Activated CD8-positive, alpha-beta T cell treated with anti-CD3 and anti-CD28 coated beads, Interleukin-2, amount 10 ng/mL, durations not matched to agents 7 days and 5 days (primary cell): ENCODE measurements around the gene INVS. TPM values are rescaled to one million over a fixed set of nuclear protein-coding genes. Genes with fewer than 3 reads are reported as not detected.

Source experiments
- ATAC-seq: fragments of 150-1000 bp; cut with Tn5 transposase; one replicate; pipeline ENCODE4 v1.10.0; 2021; ENCODE audit warnings: moderate library complexity
- CTCF ChIA-PET: fragments of 350-600 bp; sonication (Branson Sonifier 250); formaldehyde crosslinking; loops from one replicate; lab custom pipeline; 2021; ENCODE audit warnings: antibody characterized with exemption; lab: Charles Lee
- POLR2A ChIA-PET: fragments of 350-600 bp; sonication (Branson Sonifier 250); formaldehyde crosslinking; loops from one replicate; lab custom pipeline; 2021; ENCODE audit warnings: antibody characterized with exemption; lab: Charles Lee
- DNase-seq: peaks from one replicate; pipeline ENCODE4 v3.0.0-alpha.2; 2020
- H3K27ac Mint-ChIP-seq: one replicate; pipeline ENCODE4 v1.8.0; 2021; ENCODE audit warnings: mild to moderate bottlenecking, mixed read lengths
- H3K27me3 Mint-ChIP-seq: one replicate; pipeline ENCODE4 v1.8.0; 2021; ENCODE audit warnings: low read depth, mixed read lengths
- H3K36me3 Mint-ChIP-seq: one replicate; pipeline ENCODE4 v1.8.0; 2021; ENCODE audit warnings: low read depth, mixed read lengths
- H3K4me1 Mint-ChIP-seq: one replicate; pipeline ENCODE4 v1.8.0; 2021; ENCODE audit warnings: low read depth, mixed read lengths
- H3K4me3 Mint-ChIP-seq: one replicate; pipeline ENCODE4 v1.8.0; 2021; ENCODE audit warnings: mild to moderate bottlenecking, mixed read lengths
- H3K9me3 Mint-ChIP-seq: one replicate; pipeline ENCODE4 v1.8.0; 2022; ENCODE audit warnings: mixed read lengths; ENCODE audit not compliant: insufficient read depth
- total RNA-seq, 2 experiments: library from RNA; stranded (reverse); gene quantifications; one replicate each; pipeline ENCODE4 v1.2.3, GENCODE V29; 2021

The INVS gene
- total RNA-seq, 2 experiments from 2014 or later, result 19.8 to 21.8 TPM

DNA sequence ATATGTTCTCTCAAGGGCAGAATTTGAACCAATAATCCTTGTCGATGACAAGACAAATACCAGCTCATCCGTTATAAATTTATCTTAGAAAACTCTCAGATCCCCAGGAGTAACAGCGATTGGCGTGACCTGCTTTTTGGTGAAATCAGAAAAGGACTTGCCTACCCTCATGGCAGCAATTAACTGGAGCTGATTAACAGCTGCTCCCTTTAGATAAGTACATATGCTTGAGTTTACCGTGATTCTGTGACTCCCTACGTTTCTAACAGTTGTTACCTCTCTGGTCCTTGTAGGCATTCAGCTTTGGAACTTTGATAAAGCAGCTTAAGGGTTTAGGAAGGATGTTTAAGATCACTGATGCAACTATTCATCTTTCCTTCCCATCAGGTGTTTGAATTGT, 2.6 kb downstream of the INVS start:
- POLR2A ChIA-PET, result no interaction called here
- H3K9me3 Mint-ChIP-seq, result no peaks in the 10 kb centered on the region
- no peak for DNase-seq
- peaks cover 12% of the 10 kb centered on the region for H3K36me3 Mint-ChIP-seq
- no peak overlapping the region for H3K27ac Mint-ChIP-seq
- CTCF ChIA-PET, result interaction anchor here (0.8 to 2.0 kb wide), 3 partner anchors 9 to 118 kb away, joined by 3 to 8 read pairs (median 3); no protein-coding TSS in a partner anchor
- H3K27me3 Mint-ChIP-seq, result no peaks in the 10 kb centered on the region
- H3K4me1 Mint-ChIP-seq, result peaks cover 18% of the 10 kb centered on the region
- no peak overlapping the region for H3K4me3 Mint-ChIP-seq
- no peak for ATAC-seq

DNA sequence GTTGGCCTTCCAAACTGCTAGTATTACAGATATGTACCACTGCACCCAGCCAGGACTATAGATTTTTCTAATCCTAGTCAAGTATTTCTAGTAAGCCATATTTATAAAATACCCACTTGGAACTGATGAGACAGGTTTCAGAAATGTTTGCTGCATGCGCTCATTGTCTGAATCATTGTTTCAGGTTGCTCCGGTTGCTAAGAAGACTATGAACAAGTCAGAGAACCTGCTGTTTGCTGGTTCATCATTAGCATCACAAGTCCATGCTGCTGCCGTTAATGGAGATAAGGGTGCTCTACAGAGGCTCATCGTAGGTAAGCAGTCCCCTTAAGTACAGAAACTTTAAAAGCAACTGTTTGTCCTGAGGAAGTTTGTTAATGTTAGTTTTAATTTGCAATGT, 5.3 kb downstream of the INVS start:
- Mint-ChIP-seq H3K27ac (no peak overlapping the region), H3K36me3 (peaks cover 14% of the 10 kb centered on the region), H3K9me3 (no peaks in the 10 kb centered on the region), H3K27me3 (no peaks in the 10 kb centered on the region), H3K4me3 (no peak overlapping the region), H3K4me1 (peaks cover 6% of the 10 kb centered on the region)
- no peak for DNase-seq
- ChIA-PET POLR2A (no interaction called here), CTCF (no interaction called here)
- no peak for ATAC-seq

DNA sequence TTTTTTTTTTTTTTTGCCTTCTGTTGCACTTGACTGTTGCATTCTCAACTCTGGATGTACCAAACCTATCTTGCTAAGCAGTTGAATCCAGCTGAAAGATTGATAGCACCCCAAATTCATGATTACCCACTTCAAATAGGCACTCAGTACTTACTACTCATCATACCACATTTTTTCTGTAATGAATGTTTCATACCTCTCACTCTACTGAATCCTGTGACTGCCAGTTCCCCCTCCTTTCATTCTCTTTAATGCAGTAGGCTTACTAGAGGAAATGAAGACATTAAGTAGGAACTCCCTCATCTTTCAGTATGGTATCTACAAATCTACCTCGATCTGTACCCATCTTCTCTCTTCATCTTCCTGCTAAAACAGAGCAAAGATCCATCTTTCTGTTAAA, 6.8 kb downstream of the INVS start:
- DNase-seq (no peak), ATAC-seq (no peak)
- H3K27ac Mint-ChIP-seq, result no peak overlapping the region
- H3K9me3 Mint-ChIP-seq, result no peaks in the 10 kb centered on the region
- no peak overlapping the region for H3K4me3 Mint-ChIP-seq
- no peaks in the 10 kb centered on the region for H3K4me1 Mint-ChIP-seq
- H3K36me3 Mint-ChIP-seq, result peaks cover 14% of the 10 kb centered on the region
- no peaks in the 10 kb centered on the region for H3K27me3 Mint-ChIP-seq
- POLR2A ChIA-PET, result no interaction called here
- CTCF ChIA-PET, result no interaction called here

DNA sequence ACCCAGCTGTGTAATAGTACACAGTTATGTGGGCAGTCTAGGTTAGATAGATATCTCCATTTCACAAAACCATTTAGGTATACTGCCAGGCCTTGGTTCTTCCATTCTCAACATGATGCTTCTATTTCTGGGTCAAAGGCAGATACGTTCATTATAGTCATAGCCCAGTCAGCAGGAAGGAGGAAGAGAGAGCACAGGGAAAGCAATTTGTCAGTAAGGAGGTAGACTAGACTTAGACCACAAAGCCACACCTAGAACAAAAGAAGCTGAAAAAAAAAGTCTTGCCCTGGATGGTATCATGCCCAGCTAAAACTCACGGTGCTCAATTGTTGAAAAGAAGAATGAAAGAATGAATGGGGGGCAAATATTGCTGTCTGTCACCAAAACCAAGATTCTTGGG, 7.6 kb downstream of the INVS start:
- DNase-seq (no peak), ATAC-seq (no peak)
- Mint-ChIP-seq H3K4me3 (no peak overlapping the region), H3K9me3 (no peaks in the 10 kb centered on the region), H3K36me3 (peaks cover 12% of the 10 kb centered on the region), H3K27me3 (no peaks in the 10 kb centered on the region), H3K4me1 (no peaks in the 10 kb centered on the region), H3K27ac (no peak overlapping the region)
- ChIA-PET CTCF (interaction anchor here (0.9 kb wide), 1 partner anchor 8 kb away, joined by 3 read pairs; no protein-coding TSS in a partner anchor), POLR2A (no interaction called here)

DNA sequence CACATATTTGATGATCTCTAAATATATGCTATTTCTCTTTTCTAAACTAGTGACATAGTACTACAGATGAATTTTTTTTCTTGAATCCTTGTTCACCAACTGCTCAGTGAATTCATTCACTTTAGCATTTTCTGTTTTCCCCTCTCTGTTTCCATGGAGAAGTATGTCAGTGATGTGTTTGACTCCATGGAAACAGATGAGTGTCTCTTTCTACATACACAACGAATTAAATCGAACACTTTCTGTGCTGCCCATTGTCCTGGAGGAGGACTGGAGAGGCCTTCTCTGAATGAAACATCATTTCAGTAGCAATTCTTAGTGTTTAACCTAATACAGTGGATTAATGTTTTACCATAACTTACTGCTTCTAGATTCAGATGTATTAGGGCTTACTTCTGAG, 9.5 kb downstream of the INVS start:
- DNase-seq, result no peak
- ChIA-PET POLR2A (no interaction called here), CTCF (no interaction called here)
- Mint-ChIP-seq H3K4me1 (no peaks in the 10 kb centered on the region), H3K9me3 (no peaks in the 10 kb centered on the region), H3K4me3 (no peak overlapping the region), H3K27me3 (no peaks in the 10 kb centered on the region), H3K27ac (no peak overlapping the region), H3K36me3 (peaks cover 14% of the 10 kb centered on the region)
- no peak for ATAC-seq

DNA sequence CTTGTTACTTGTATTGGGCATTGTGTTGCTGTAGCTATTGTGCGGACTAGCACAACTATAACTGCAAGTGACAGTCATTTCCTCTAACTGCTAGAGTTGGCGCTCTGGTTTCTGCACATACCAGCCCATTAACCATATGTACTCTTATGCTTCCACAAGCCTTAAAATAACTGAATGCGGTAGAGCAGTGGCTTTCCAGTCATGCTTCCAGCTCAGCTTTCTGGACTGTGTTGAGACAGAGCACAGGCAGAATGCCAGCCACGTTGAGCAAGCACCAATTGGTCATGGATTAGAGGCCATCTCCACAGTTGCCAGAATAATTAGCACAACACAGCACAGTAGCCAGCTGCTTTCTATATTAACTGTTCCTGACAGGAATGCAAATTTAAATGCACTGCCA, 12.2 kb downstream of the INVS start:
- ChIA-PET POLR2A (no interaction called here), CTCF (interaction anchor here (2.8 kb wide), 1 partner anchor 10 kb away, joined by 8 read pairs; no protein-coding TSS in a partner anchor)
- Mint-ChIP-seq H3K4me1 (peaks cover 2% of the 10 kb centered on the region), H3K9me3 (no peaks in the 10 kb centered on the region), H3K36me3 (peaks cover 13% of the 10 kb centered on the region), H3K4me3 (no peak overlapping the region), H3K27ac (no peak overlapping the region), H3K27me3 (no peaks in the 10 kb centered on the region)
- DNase-seq (no peak), ATAC-seq (no peak)

DNA sequence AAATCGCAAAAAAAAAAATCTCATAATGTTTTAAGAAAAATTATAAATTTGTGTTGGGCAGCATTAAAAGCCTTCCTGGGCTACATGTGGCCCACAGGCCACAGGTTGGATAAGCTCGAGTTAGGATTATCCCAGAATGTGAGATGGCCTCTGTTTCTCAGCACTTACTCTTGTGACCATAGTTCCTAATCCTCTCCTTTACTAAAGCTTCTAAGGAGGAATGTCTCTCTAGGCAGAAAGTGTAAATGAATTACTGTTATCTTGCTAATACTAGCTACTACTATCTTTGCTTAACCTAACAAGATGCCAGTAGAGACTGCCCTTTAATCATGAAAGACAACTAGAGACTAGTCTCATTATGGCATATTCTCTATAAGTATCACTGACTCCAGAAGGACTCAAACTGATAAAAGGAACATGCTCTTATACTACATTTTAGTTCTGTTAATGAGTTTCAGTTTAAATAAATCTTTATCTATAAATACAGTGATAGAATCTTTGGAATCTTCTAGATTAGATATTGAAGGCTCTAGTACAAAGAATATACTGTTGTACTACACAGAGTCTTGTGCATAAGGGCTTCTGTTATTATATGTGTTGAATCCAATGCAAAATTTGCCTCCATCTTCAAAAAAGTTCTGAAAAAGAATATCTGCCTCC, 13.8 kb downstream of the INVS start:
- H3K27me3 Mint-ChIP-seq, result no peaks in the 10 kb centered on the region
- H3K27ac Mint-ChIP-seq, result no peak overlapping the region
- H3K36me3 Mint-ChIP-seq, result peaks cover 13% of the 10 kb centered on the region
- CTCF ChIA-PET, result no interaction called here
- POLR2A ChIA-PET, result no interaction called here
- no peaks in the 10 kb centered on the region for H3K9me3 Mint-ChIP-seq
- ATAC-seq (no peak), DNase-seq (no peak)
- H3K4me1 Mint-ChIP-seq, result peaks cover 2% of the 10 kb centered on the region
- H3K4me3 Mint-ChIP-seq, result no peak overlapping the region

DNA sequence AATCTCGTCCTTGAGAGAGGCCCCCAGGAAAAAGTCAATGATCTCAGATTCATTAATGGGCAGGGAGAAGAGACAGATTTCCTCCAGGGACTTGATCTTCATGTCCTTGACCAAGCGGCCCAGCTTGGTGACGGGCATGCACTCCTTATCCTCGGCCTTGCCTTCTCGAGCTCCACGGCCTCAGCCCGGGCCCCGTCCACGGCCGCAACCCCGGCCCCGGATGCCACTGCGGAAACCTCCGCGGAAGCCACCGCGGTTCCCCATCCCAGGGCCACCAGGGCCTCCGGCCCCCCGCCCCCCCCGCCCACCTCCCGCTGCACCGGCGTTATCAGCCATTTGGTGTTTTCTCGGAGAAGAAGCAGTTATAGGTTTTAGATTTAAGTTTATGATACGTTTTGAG, 18.3 kb downstream of the INVS start:
- DNase-seq, result no peak
- Mint-ChIP-seq H3K36me3 (peaks cover 18% of the 10 kb centered on the region), H3K4me3 (no peak overlapping the region), H3K27ac (no peak overlapping the region), H3K4me1 (peaks cover 2% of the 10 kb centered on the region), H3K27me3 (no peaks in the 10 kb centered on the region), H3K9me3 (no peaks in the 10 kb centered on the region)
- ChIA-PET POLR2A (no interaction called here), CTCF (no interaction called here)
- ATAC-seq, result no peak

DNA sequence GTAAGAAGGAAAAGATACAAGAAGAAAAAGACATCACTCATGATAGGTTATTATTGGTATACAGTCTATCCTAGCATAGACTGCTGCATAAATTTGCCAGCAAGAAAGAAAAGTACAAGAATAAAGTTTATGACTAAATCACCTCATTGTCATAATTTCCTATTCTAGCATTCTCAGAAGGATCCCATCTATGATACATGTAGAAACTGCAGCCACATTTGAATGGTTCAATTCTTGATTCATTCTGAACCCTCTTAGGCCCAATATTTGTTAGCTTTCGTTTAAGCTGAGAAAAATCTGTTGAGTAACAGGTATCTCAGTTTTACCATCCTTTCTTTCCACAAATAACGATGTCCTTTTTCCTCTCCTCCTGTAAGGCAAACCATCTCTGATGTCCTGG, 21.2 kb downstream of the INVS start:
- POLR2A ChIA-PET, result no interaction called here
- H3K27ac Mint-ChIP-seq, result no peak overlapping the region
- no peak for ATAC-seq

DNA sequence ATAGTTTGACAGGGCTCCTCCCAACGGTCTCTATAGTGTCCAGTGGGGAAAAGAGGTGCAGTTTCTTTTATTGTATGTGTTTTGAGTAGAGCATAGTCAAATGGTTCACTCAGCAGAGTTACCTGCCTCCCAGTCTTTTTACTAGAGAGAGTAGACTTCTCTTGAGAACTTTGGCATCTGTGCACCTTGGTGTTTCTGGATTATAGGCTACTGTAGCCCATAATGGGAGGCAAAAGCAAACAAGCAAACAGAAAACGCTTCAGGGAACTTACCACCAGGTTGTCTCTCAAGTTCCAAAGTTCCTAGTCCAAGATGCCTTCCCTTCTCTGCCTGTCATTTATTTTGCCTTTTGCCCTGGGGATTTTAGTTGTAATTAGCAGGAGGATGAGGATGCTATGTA, 26.2 kb downstream of the INVS start:
- ATAC-seq, result no peak
- no peak overlapping the region for H3K27ac Mint-ChIP-seq
- H3K9me3 Mint-ChIP-seq, result no peaks in the 10 kb centered on the region
- H3K4me1 Mint-ChIP-seq, result no peaks in the 10 kb centered on the region
- POLR2A ChIA-PET, result no interaction called here
- CTCF ChIA-PET, result no interaction called here
- H3K36me3 Mint-ChIP-seq, result peaks cover 10% of the 10 kb centered on the region
- H3K27me3 Mint-ChIP-seq, result no peaks in the 10 kb centered on the region
- no peak overlapping the region for H3K4me3 Mint-ChIP-seq
- no peak for DNase-seq

More for the DNA sequence above, 21.2 kb downstream of the INVS start:
- no peaks in the 10 kb centered on the region for H3K4me1 Mint-ChIP-seq
- no peaks in the 10 kb centered on the region for H3K9me3 Mint-ChIP-seq
- peaks cover 11% of the 10 kb centered on the region for H3K36me3 Mint-ChIP-seq
- DNase-seq, result no peak
- no peak overlapping the region for H3K4me3 Mint-ChIP-seq
- CTCF ChIA-PET, result interaction anchor here (1.0 kb wide), 1 partner anchor 10 kb away, joined by 3 read pairs; no protein-coding TSS in a partner anchor
- no peaks in the 10 kb centered on the region for H3K27me3 Mint-ChIP-seq

DNA sequence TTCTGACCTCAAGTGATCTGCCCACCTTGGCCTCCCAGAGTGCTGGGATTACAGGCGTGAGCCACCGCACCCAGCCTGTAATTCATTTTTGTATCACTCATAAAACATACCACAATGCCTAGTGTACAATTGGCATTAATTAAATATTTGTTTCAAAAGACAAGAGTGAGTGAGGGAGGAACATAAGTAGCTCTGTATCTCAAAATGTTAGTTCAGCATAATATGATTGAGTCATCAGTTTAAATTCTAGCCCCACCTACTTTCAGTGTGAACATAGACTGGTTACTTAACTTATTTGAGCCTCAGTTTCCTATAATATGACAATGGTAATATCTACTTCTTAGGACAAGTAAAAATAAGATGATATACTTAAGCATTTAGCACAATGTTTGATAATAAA, 26.9 kb downstream of the INVS start:
- H3K27me3 Mint-ChIP-seq, result no peaks in the 10 kb centered on the region
- ChIA-PET CTCF (no interaction called here), POLR2A (no interaction called here)
- no peak for DNase-seq
- H3K36me3 Mint-ChIP-seq, result peaks cover 5% of the 10 kb centered on the region
- no peak overlapping the region for H3K4me3 Mint-ChIP-seq
- no peaks in the 10 kb centered on the region for H3K9me3 Mint-ChIP-seq
- no peaks in the 10 kb centered on the region for H3K4me1 Mint-ChIP-seq
- no peak for ATAC-seq
- no peak overlapping the region for H3K27ac Mint-ChIP-seq

DNA sequence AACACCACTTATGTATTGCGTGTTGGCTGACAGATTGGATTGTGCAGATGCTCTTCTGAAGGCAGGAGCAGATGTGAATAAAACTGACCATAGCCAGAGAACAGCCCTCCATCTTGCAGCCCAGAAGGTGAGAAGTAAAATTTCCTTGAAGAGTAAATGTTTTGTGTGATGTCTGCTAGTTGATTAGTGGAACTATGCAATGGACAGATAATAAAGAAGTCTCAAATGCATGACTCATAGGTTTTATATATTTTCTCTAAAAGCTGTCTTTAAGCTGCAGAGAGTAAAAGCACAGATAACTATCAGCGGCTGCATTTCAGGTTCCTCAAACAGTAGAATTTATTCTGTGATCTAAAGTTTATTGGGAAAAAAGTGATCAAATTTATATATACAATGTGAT, 27.4 kb downstream of the INVS start:
- H3K4me1 Mint-ChIP-seq, result no peaks in the 10 kb centered on the region
- H3K27ac Mint-ChIP-seq, result no peak overlapping the region
- H3K4me3 Mint-ChIP-seq, result no peak overlapping the region
- ChIA-PET POLR2A (no interaction called here), CTCF (no interaction called here)
- no peaks in the 10 kb centered on the region for H3K9me3 Mint-ChIP-seq
- peaks cover 3% of the 10 kb centered on the region for H3K36me3 Mint-ChIP-seq
- no peak for ATAC-seq
- no peak for DNase-seq
- no peaks in the 10 kb centered on the region for H3K27me3 Mint-ChIP-seq

DNA sequence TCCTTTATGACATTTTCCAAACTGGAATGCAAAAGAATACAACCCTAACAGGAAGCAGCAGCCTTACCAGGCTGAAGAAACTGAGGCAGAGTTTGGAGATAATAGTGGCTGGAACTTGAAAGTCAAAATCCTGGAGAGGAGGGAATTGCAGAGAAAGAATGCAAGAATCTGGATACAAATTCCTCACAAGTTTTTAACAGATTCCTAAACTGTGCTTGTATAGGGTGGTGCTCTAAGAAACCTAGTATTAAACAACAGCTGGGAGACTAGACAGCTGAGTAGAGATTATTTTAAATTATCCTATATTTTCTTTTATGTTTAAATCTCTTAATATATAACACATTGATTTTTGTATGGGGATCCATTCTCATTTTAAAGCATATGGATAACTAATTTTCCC, 30.7 kb downstream of the INVS start:
- ChIA-PET CTCF (interaction anchor here (1.2 kb wide), 1 partner anchor 9 kb away, joined by 3 read pairs; no protein-coding TSS in a partner anchor), POLR2A (no interaction called here)
- Mint-ChIP-seq H3K4me1 (no peaks in the 10 kb centered on the region), H3K36me3 (peaks cover 12% of the 10 kb centered on the region), H3K27ac (no peak overlapping the region), H3K9me3 (no peaks in the 10 kb centered on the region), H3K4me3 (no peak overlapping the region), H3K27me3 (no peaks in the 10 kb centered on the region)
- no peak for ATAC-seq
- DNase-seq, result no peak
